HG02610 (cell line): ENCODE results near the gene TMED5.

Experiments used
- ATAC-seq: cut with Tn5 transposase; IDR thresholded peaks from one replicate; pipeline ENCODE4 v1.9.1; 2021; ENCODE audit warnings: mild to moderate bottlenecking, moderate library complexity; ENCODE audit not compliant: unreplicated experiment

The TMED5 gene

DNA sequence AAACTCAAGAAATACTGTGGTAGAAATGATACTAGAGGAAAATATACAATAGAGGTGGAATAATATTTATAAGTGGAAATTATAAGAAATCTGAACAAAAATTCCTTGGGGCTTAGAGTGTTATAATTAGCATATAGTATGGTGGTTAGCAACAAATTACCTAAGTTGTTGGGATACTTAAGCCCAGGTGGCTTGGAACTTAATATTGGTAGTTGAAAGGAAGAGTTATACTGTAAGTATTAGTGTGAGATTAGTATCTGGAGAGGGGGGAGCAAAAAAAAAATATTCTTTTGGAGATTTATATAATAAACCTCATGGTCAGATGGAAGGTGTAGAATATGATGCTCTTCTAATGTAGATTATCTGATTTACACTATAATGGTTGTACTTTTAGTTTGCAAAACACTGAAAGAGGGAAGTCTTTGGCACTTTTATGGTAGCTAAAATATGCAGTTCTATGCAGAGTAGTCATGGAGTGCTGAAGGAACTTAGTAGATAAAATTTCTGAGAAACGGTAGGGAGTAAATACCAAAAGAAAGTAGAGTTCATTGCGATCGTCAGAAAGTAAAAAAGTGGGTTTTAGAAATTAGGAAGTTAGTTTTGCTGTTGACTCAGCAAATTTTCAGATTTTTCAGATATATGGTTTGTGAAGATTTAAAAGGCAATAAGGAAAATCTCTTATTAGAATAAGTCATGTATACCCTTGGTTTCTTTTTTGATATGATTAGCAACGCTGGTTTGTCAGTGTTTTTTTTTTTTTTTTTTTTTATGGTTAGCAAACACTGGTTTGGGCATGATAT lies 55.5 kb downstream of the TMED5 start:
- ATAC-seq: no peak

DNA sequence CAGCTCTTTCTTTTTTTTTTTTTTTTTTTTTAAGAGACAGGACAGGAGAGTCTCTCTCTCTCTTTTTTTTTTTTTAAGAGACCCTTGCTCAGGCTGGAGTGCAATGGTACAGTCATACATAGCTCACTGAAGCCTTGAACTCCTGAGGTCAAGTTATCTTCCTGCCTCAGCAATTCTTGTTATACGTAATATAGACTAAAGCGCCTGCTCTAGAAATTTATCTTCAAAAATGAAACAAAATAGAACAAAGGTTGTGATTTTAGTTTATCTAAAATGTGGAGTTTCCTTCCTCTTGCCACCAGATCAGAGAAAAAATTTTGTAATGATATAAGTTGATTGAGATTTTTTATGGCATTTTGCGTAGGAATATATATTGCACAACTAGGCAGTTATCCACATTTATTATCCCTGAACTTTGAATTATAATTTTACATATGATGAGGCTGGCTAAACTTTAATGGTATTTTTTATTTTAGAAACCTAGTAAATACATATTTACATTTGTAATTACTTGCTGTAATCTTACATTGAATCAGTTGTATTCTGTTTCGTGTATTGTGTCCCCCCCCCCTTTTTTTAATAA lies 56.9 kb downstream of the TMED5 start:
- ATAC-seq: no peak

DNA sequence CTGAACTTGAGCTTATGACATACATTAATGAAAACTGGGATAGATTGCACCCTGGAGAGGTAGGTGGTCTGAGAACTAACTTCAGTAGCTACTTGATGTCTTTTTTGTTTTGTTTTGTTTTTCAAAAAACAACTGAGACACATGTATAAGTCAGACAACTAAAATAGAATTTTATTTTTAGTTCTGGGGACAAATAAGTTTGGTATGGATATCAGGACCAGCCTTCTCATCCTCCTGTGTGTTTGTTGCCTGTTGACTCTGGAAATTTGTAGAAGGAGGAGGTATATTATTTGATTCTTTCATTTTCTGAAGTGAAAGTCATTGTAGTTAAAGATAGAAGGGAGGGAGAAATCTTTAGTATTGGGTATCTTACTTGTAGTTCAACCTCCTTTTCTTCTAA lies 59.6 kb downstream of the TMED5 start:
- ATAC-seq: no peak

DNA sequence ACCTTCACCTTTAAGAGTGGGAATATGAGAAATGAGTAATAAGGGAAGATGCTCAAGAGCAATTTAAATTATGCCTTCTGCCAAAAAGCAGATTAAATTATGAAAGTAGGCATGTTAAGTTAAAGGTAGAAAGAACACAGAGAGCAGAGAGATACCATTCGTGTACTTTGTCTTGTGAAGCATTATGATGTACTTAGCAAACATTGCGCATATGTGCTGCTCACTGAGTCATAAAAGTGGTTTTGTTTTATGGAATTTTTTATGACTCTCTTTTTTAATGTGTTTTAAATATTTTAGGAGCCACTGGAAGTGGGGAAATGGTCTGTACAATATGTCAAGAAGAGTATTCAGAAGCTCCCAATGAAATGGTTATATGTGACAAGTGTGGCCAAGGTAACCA lies 65.8 kb downstream of the TMED5 start:
- ATAC-seq: no peak

DNA sequence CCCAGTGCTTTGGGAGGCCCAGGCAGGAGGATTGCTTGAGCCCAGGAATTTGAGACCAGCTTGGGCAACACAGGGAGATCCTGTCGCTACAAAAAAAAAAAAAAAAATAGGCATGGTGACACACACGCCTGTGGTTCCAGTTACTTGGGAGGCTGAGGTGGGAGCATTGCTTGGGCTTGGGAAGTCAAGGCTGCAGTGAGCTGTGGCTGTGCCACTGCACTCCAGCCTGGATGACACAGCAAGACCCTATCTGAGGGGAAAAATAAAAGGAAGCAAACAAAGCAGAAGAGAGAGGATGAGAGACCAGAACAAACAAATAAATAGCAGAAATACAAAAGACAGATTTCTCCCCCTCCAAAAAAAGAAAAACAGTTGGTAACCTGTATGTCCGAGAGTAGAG lies 67.1 kb downstream of the TMED5 start:
- no peak for ATAC-seq

DNA sequence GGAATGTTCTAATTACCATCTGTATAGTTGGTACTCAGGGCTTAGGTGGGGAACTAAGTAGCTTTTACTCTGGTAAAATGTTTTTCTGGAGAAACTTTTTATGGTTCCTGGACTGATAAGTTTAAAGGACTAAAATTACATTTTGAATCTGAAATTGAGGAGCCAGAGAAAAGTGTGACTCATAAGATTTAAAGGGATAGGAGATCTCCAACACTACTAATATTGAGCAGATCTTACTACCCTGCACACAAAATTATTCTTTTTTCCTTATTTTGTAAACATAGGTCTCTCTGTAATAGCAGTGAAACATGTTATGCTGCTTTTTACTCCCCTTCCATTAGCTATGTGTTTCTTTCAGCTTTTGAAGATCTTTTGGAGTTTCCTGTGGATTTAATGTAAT lies 68.7 kb downstream of the TMED5 start:
- ATAC-seq: no peak

DNA sequence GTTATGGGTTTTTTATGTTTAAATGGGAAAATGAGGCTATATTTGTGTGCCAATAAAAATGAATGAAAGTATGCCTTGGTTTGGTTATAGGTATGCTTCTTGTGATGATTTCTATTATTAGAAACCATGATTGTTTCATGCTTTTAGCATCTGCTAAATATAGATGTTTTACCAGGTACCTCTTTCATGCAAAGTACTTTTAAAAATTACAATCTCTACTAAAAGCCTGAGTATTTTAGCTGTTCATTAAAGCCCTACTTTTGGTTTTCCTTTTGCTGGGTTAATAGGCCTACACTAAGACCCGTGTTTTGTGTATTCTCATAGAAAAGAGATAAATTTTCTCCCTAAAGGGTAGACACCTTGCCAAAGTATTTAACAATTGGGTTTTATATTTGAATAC lies 69.1 kb downstream of the TMED5 start:
- no peak for ATAC-seq

DNA sequence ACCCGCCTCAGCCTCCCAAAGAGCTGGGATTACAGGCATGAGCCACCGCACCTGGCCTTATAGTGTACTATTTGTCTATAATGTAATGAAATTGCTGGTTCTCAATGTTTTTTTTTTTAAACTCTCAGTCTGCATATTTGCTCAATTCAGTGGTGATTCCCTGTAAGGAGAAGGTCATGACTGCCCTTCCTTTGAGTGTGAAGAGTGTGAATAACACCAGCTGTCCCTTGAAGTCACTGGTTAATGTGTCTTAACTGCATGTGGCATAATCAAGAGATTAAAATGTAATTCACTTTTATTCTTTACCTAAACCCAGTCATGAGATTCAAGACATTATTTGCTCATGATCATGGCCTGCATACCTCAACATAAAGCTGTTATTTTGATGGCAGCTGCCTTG lies 70.6 kb downstream of the TMED5 start:
- no peak for ATAC-seq

DNA sequence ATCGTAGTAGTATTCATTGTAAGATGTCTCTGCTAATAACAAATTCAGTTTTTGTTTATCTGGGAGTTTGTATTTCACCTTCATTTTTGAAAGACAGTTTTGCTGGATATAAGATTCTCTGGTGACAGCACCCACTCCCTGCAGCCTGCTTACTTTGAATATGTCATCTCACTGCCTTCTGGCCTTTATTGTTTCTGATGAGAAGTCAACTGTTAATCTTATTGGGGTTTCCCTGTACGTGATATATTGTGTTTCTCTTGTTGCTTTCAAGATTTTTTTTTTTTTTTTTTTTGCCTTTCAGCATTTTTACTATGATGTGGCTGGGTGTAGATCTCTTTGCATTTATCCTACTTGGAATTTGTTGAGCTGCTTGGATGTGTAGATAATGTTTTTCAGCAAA lies 71.9 kb downstream of the TMED5 start:
- ATAC-seq: no peak

DNA sequence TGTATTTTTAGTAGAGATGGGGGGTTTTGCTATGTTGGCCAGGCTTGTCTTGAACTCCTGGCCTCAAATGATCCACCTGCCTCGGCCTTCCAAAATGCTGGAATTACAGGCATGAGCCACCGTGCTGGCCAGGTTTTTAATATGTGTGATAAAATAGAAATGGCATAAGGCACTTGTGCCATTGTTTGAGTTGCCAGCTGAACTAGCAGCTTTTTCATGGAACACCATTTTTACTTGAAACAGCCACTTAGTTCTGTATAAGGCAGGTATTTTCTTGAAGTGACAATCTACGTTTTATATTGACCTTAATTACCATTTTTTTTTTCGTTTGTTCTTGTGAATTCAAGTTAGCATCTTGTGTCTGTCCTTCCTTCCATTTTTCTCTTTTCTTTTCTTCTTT lies 72.8 kb downstream of the TMED5 start:
- no peak for ATAC-seq

DNA sequence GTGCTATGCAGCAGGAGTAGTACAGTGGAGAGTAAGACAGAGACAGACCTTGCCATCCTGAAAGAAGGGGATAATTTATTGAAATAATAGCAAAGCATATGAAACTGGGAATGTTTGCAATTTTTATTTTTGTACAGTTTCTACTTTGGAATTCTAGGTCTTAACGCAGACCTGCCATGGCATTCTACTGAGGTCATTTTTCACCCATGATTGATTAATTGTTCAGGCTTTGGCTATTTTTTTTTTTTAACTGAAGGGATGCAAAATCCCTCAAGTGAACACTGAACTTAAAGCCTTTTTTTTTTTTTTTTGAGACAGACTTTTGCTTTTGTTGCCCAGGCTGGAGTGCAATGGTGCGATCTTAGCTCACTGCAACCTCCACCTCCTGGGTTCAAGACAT lies 74.0 kb downstream of the TMED5 start:
- ATAC-seq: no peak

DNA sequence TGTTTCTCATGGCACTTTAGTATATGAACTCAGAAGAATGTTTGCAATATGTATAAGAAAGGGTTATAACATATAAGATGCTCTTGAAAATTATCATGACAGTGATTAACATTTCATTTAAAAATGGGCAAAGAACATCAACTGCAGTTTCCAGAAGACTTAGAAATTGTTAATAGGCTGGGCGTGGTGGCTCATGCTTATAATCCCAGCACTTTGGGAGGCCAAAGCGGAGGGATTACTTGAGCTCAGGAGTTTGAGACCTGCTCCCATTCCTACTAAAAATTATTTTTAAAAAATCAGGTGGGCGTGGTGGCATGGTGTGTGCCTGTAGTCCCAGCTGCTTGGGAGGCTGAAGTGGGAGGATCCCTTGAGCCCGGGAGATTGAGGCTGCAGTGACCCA lies 78.1 kb downstream of the TMED5 start:
- no peak for ATAC-seq
